Measurements from ENCODE around the gene SNX5. TPM values are rescaled to one million over a fixed set of nuclear protein-coding genes. Genes with fewer than 3 reads are reported as not detected.

SNX5 gene
- total RNA-seq, 1 donor = 93.7 TPM

GRCh38 chr20:17933711-17934110, 34.9 kb downstream of the SNX5 start:
- no peaks in the 10 kb centered on the region for H3K79me2 ChIP-seq (ENCODE audit: insufficient read depth, low read length)
- peak overlapping the region; percentile 75 for H3K27ac ChIP-seq (ENCODE audit: low read depth, low read length)
- H4K20me1 ChIP-seq (ENCODE audit: insufficient read depth, low read length) = no peaks in the 10 kb centered on the region
- no peaks in the 10 kb centered on the region for H3K36me3 ChIP-seq (ENCODE audit: insufficient read depth, low read length)
- H3K9me3 ChIP-seq (ENCODE audit: low read depth, low read length) = no peaks in the 10 kb centered on the region
- H3K27me3 ChIP-seq (ENCODE audit: insufficient read depth, low read length) = no peaks in the 10 kb centered on the region
- no peak overlapping the region for H3K4me2 ChIP-seq (ENCODE audit: insufficient read depth, low read length)
- H3K4me1 ChIP-seq (ENCODE audit: insufficient read depth, low read length) = peaks cover 49% of the 10 kb centered on the region
- no peak overlapping the region for H2AFZ ChIP-seq (ENCODE audit: low read length)
- DNase-seq (ENCODE audit: insufficient read length, low spot score, missing footprints) = peak; percentile 86
- TF ChIP-seq CTCF (IDR thresholded peaks at IDR 0.05; ENCODE audit: extremely low read depth, low read depth, low read length) = no peak
- H3K4me3 ChIP-seq (ENCODE audit: insufficient read depth, low read length) = no peak overlapping the region

GRCh38 chr20:17933121-17933520, 35.5 kb downstream of the SNX5 start:
- H3K4me2 ChIP-seq (ENCODE audit: insufficient read depth, low read length) = no peak overlapping the region
- no peaks in the 10 kb centered on the region for H3K36me3 ChIP-seq (ENCODE audit: insufficient read depth, low read length)
- H3K27ac ChIP-seq (ENCODE audit: low read depth, low read length) = no peak overlapping the region
- no peaks in the 10 kb centered on the region for H3K9me3 ChIP-seq (ENCODE audit: low read depth, low read length)
- H3K4me1 ChIP-seq (ENCODE audit: insufficient read depth, low read length) = peaks cover 50% of the 10 kb centered on the region
- H3K4me3 ChIP-seq (ENCODE audit: insufficient read depth, low read length) = no peak overlapping the region
- peak; percentile 58 for DNase-seq (ENCODE audit: insufficient read length, low spot score, missing footprints)
- H3K27me3 ChIP-seq (ENCODE audit: insufficient read depth, low read length) = no peaks in the 10 kb centered on the region
- no peak overlapping the region for H2AFZ ChIP-seq (ENCODE audit: low read length)
- no peaks in the 10 kb centered on the region for H4K20me1 ChIP-seq (ENCODE audit: insufficient read depth, low read length)
- no peaks in the 10 kb centered on the region for H3K79me2 ChIP-seq (ENCODE audit: insufficient read depth, low read length)
- no peak for TF ChIP-seq CTCF (IDR thresholded peaks at IDR 0.05; ENCODE audit: extremely low read depth, low read depth, low read length)

- DNase-seq (ENCODE audit: insufficient read length, low spot score, missing footprints) = no peak
- Histone ChIP-seq H4K20me1 (ENCODE audit: insufficient read depth, low read length) (no peaks in the 10 kb centered on the region), H2AFZ (ENCODE audit: low read length) (no peak overlapping the region), H3K4me1 (ENCODE audit: insufficient read depth, low read length) (peaks cover 48% of the 10 kb centered on the region), H3K4me3 (ENCODE audit: insufficient read depth, low read length) (no peak overlapping the region), H3K4me2 (ENCODE audit: insufficient read depth, low read length) (no peak overlapping the region), H3K27ac (ENCODE audit: low read depth, low read length) (no peak overlapping the region), H3K27me3 (ENCODE audit: insufficient read depth, low read length) (no peaks in the 10 kb centered on the region), H3K79me2 (ENCODE audit: insufficient read depth, low read length) (no peaks in the 10 kb centered on the region), H3K9me3 (ENCODE audit: low read depth, low read length) (no peaks in the 10 kb centered on the region), H3K36me3 (ENCODE audit: insufficient read depth, low read length) (no peaks in the 10 kb centered on the region)
- no peak for TF ChIP-seq CTCF (IDR thresholded peaks at IDR 0.05; ENCODE audit: extremely low read depth, low read depth, low read length)
These were observed 36.2 kb downstream of the SNX5 start for GRCh38 chr20:17932396-17932795.

GRCh38 chr20:17931513-17931912, 37.1 kb downstream of the SNX5 start:
- Histone ChIP-seq H3K4me2 (ENCODE audit: insufficient read depth, low read length) (no peak overlapping the region), H3K4me3 (ENCODE audit: insufficient read depth, low read length) (no peak overlapping the region), H4K20me1 (ENCODE audit: insufficient read depth, low read length) (no peaks in the 10 kb centered on the region), H3K27me3 (ENCODE audit: insufficient read depth, low read length) (no peaks in the 10 kb centered on the region), H3K4me1 (ENCODE audit: insufficient read depth, low read length) (peaks cover 39% of the 10 kb centered on the region), H3K79me2 (ENCODE audit: insufficient read depth, low read length) (no peaks in the 10 kb centered on the region), H3K36me3 (ENCODE audit: insufficient read depth, low read length) (no peaks in the 10 kb centered on the region), H2AFZ (ENCODE audit: low read length) (no peak overlapping the region), H3K9me3 (ENCODE audit: low read depth, low read length) (no peaks in the 10 kb centered on the region), H3K27ac (ENCODE audit: low read depth, low read length) (no peak overlapping the region)
- TF ChIP-seq CTCF (IDR thresholded peaks at IDR 0.05; ENCODE audit: extremely low read depth, low read depth, low read length) = no peak
- DNase-seq (ENCODE audit: insufficient read length, low spot score, missing footprints) = no peak
